Kidney epithelial cell (primary cell): ENCODE data around the gene SNCG. TPM values are rescaled to one million over a fixed set of nuclear protein-coding genes. Genes with fewer than 3 reads are reported as not detected.

ENCODE experiments used
- DNase-seq: peaks from one replicate; pipeline ENCODE4 v3.0.0-alpha.2; 2010; ENCODE audit warnings: low read depth
- H3K27me3 ChIP-seq: 2 replicates; pipeline ENCODE4 v1.6.0; 2011; ENCODE audit warnings: low read length; ENCODE audit not compliant: control insufficient read depth, insufficient read depth
- H3K36me3 ChIP-seq: 2 replicates; pipeline ENCODE4 v1.5.1; 2011; ENCODE audit warnings: low read length; ENCODE audit not compliant: control insufficient read depth, insufficient read depth
- H3K4me3 ChIP-seq: 2 replicates; pipeline ENCODE4 v1.5.1; 2011; ENCODE audit warnings: low read depth, mild to moderate bottlenecking, control low read depth, low read length
- total RNA-seq: library from RNA; depleted of rRNA; stranded (reverse); fragments of >200 nt; gene quantifications from 2 replicates; pipeline ENCODE4 v1.2.3, GENCODE V29; 2015
- TF ChIP-seq, protein P1 (sequence below): IDR thresholded peaks from 2 replicates; pipeline ENCODE4 v1.5.1; 2011; ENCODE audit warnings: mild to moderate bottlenecking, moderate library complexity, low read length, control low read depth, inconsistent platforms; ENCODE audit not compliant: insufficient read depth, poor library complexity, severe bottlenecking

SNCG gene
- total RNA-seq, 1 donor from 2014 or later = not detected

DNA sequence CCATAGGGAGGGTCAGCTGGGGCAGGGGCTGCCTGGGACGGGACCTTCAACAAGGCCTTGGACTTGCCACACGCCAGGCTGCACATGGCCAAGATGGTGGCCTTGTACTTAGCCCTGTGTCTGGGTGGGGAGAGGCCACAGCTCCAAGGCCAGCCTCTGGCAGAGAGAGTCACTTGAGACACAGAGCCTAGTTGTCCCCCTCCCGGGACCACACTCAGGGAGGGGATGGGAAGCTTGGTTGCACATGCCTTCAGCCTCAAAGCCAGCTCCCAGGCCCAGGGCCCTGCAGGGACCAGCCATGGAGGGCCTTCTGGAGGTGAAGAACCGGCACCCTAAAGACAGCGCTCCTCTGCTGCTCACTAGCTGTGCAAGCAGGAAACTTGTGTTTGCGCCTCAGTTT lies 17.7 kb upstream of the SNCG start:
- Histone ChIP-seq H3K27me3 (peaks cover 12% of the 10 kb centered on the region), H3K4me3 (no peak overlapping the region), H3K36me3 (no peaks in the 10 kb centered on the region)
- DNase-seq = no peak
- TF ChIP-seq, protein P1, sequence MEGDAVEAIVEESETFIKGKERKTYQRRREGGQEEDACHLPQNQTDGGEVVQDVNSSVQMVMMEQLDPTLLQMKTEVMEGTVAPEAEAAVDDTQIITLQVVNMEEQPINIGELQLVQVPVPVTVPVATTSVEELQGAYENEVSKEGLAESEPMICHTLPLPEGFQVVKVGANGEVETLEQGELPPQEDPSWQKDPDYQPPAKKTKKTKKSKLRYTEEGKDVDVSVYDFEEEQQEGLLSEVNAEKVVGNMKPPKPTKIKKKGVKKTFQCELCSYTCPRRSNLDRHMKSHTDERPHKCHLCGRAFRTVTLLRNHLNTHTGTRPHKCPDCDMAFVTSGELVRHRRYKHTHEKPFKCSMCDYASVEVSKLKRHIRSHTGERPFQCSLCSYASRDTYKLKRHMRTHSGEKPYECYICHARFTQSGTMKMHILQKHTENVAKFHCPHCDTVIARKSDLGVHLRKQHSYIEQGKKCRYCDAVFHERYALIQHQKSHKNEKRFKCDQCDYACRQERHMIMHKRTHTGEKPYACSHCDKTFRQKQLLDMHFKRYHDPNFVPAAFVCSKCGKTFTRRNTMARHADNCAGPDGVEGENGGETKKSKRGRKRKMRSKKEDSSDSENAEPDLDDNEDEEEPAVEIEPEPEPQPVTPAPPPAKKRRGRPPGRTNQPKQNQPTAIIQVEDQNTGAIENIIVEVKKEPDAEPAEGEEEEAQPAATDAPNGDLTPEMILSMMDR = no peak

DNA sequence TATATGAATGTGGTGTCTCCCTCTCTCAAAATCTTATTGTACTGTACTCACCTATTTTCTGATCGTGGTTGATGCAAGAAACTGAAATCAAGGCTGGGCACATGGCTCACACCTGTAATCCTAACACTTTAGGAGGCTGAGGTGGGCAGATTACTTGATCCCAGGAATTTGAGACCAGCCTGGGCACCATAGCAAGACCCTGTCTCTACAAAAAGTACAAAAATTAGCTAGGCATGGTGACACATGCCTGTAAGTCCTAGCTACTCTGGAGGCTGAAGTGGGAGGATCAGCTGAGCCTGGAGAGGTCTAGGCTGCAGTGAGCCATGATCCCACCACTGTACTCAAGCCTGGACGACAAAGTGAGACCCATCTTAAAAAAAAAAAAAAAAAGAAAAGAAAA lies 17.0 kb upstream of the SNCG start:
- DNase-seq = no peak
- no peak overlapping the region for H3K4me3 ChIP-seq
- no peaks in the 10 kb centered on the region for H3K36me3 ChIP-seq
- peaks cover 13% of the 10 kb centered on the region for H3K27me3 ChIP-seq
- TF ChIP-seq, protein P1 = no peak

DNA sequence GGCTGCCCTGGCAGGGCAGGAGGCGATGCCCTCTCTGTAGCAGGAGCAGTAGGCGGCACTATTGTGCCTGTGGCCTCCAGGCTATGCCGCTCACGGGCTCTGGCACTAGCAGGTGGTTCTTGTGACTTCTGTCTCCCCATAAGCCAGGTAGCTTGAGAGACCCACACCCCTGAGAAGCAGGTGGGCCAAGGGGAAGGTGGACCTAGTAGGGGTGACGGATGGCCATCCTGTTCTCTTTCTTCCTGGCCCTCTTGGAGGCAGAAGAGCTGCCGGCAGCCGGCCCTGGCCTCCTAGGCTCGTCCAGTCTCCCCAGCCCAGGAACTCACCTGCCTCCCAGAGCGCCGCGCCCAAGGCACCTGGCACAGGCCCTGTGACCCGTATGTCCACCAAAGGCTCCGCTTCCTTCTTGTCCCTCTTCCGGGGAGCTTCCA lies 16.4 kb upstream of the SNCG start:
- TF ChIP-seq, protein P1 = no peak
- peaks cover 14% of the 10 kb centered on the region for H3K27me3 ChIP-seq
- no peak for DNase-seq
- no peak overlapping the region for H3K4me3 ChIP-seq
- H3K36me3 ChIP-seq = no peaks in the 10 kb centered on the region

DNA sequence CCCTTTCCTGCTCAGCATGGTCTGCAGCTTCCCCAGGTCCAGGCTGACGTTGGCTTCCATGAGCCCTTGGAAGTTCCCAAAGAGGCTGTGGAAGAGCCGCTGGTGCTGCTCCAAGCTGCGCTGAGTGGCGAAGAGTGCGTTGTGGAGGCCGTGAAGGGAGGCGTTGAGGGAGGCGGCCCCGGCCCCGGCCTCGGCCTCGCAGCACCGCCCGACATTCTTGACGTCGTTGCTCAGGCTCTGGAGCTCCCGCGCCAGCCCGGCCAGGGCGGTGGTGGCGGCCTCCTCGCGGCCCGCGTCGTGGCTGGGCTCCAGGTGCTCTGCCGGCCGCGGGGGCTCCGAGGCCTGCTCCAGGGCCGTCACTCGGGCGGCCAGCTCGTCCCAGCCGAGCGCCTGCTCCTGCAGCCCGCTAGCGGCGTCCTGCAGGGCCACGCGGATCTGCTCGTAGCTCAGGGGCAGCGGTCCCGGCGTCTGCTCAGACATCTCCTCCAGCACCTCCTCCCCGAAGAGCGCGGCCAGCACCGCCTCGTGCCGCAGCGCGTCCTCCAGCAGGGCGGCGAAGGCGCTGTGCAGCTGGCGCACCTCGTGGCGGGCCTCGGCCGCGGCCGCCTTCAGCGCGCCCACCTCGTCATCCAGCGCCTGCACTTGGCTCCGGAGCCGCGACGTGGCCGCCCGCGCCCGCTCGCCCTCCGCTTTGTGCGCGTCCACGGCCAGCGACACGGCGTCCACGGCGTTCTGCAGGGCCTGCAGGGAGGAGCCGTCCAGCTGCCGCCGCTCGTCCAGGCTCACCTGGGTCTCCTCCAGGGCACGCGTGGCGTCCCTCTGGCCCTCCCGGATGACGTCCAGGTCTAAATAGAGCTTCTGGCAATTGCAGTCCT lies 15.7 kb upstream of the SNCG start:
- Histone ChIP-seq H3K27me3 (peaks cover 14% of the 10 kb centered on the region), H3K36me3 (no peaks in the 10 kb centered on the region), H3K4me3 (no peak overlapping the region)
- DNase-seq = no peak
- TF ChIP-seq, protein P1 = no peak

DNA sequence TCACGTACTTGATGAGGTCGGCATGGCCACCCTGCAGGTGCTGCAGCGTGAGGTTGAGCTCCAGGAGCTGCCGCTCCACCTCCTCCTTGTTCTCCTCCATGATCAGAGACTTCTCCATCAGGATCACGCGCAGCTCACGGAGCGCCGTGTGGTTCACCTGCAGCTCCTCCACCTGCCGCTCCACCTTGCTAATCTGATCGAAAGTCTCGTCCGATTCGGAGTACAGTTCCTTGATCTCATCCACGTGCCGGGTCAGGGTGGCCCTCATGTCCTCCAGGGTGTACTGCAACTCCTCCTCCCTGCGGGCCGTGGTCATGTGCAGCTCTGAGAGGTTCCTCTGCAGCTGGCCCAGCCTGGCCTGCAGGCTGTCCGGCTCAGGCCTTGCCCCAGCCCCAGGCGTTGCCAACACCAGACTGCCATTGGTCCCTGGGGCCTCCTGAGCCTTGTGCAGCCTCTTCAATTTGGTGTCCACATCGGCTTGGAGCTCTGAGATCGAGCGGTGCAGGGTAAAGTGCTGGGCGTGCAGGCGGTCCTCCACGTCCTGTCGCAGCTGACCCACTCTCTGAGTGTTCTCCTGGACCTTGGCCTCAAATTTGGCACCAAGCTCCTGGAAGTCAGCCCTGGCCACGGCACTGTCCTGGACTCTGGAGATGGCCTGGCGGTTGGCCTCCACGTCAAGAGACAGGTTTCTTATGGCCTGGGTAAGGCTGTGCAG lies 14.9 kb upstream of the SNCG start:
- Histone ChIP-seq H3K4me3 (no peak overlapping the region), H3K27me3 (peaks cover 14% of the 10 kb centered on the region), H3K36me3 (no peaks in the 10 kb centered on the region)
- TF ChIP-seq, protein P1 = no peak
- no peak for DNase-seq
